LNCaP clone FGC (cell line): Measurements from ENCODE around the gene SBDS.

Source experiments
- DNase-seq: peaks from one replicate; pipeline ENCODE4 v3.0.0-alpha.2; 2011; ENCODE audit warnings: low read depth
- H3K4me3 ChIP-seq: 2 replicates; pipeline ENCODE4 v1.5.1; 2011; ENCODE audit warnings: mild to moderate bottlenecking, low read depth, low read length, control low read depth
- TF ChIP-seq, protein P1 (sequence below): IDR thresholded peaks from 2 replicates; pipeline ENCODE4 v1.5.1; 2012; ENCODE audit warnings: mild to moderate bottlenecking; ENCODE audit not compliant: control insufficient read depth, insufficient read depth; ENCODE audit errors: extremely low read depth

SBDS gene

DNA sequence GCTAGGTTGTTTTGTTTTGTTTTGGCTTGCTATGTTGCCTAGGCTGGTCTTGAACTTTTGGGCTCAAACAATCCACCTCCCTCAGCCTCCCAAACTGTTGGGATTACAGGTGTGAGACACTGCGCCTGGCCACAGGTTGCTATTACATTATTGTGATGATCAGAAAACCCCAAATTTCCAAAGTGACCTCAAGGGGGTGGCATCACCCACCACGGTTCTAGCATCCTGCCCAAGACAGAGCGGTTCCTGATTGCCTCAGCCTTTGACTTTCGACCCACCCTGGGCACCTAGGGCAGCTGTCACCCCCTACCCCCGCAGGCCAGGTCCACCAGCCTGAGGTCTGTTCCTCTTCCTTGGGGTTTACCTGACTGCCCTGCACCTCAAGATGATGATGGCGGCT is 28.4 kb downstream of the SBDS start:
- TF ChIP-seq, protein P1, sequence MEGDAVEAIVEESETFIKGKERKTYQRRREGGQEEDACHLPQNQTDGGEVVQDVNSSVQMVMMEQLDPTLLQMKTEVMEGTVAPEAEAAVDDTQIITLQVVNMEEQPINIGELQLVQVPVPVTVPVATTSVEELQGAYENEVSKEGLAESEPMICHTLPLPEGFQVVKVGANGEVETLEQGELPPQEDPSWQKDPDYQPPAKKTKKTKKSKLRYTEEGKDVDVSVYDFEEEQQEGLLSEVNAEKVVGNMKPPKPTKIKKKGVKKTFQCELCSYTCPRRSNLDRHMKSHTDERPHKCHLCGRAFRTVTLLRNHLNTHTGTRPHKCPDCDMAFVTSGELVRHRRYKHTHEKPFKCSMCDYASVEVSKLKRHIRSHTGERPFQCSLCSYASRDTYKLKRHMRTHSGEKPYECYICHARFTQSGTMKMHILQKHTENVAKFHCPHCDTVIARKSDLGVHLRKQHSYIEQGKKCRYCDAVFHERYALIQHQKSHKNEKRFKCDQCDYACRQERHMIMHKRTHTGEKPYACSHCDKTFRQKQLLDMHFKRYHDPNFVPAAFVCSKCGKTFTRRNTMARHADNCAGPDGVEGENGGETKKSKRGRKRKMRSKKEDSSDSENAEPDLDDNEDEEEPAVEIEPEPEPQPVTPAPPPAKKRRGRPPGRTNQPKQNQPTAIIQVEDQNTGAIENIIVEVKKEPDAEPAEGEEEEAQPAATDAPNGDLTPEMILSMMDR = no peak
- DNase-seq = no peak
- H3K4me3 ChIP-seq = no peak overlapping the region

DNA sequence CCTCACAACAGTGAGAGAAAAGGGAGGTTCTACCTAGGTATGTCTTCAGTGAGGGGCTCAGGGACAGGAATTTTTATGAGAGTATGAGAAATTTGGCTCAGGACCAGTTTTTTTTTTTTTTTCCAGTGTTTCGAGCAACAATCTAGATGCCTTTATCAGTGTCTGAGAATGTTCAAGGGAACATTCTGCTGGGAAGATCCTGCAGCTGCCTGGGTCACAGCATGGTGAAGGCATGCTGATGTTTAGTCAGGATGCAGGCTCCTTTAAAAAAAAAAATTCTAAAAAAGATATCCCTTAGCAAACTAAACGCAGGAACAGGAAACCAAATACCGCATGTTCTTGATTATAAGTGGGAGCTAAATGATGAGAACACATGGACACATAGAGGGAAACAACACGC is 31.0 kb downstream of the SBDS start:
- no peak overlapping the region for H3K4me3 ChIP-seq
- TF ChIP-seq, protein P1 = no peak
- DNase-seq = no peak

DNA sequence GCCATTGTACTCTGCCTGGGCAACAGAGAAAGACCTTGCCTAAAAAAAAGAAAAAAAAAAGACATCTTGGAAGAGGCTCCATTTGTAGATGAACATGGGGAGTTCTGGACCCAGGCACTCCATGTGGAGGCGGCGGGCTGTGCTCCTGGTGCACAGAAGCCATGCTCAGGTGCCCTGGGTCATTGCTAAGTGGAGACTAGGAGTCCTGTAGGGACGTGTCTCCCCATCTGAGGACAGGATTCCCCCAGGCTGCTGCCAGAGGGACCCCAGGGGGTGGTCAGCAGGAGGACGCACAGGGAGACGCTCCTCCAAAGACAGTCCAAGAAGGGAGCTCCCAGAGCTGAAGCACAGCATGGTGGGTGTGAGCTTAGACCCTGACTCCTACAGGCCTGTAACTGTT is 34.3 kb downstream of the SBDS start:
- DNase-seq = no peak
- no peak overlapping the region for H3K4me3 ChIP-seq
- TF ChIP-seq, protein P1 = no peak

DNA sequence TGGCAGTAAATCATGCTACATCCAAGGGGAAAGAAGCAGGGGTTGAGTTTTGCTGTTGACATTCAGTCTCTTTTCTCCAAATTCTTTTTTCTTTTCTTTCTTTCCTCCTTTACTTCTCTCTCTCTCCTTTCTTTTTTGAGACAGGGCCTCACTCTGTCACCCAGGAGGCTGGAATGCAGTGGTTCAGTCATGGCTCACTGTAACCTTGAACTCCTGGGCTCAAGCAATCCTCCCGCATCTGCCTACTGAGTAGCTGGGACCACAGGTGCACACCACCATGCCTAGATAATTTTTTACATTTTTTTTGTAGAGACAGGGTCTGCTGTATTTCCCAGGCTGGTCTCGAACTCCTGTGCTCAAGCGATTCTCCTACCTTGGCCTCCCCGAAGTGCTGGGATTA is 35.2 kb downstream of the SBDS start:
- TF ChIP-seq, protein P1 = no peak
- no peak for DNase-seq
- no peak overlapping the region for H3K4me3 ChIP-seq

DNA sequence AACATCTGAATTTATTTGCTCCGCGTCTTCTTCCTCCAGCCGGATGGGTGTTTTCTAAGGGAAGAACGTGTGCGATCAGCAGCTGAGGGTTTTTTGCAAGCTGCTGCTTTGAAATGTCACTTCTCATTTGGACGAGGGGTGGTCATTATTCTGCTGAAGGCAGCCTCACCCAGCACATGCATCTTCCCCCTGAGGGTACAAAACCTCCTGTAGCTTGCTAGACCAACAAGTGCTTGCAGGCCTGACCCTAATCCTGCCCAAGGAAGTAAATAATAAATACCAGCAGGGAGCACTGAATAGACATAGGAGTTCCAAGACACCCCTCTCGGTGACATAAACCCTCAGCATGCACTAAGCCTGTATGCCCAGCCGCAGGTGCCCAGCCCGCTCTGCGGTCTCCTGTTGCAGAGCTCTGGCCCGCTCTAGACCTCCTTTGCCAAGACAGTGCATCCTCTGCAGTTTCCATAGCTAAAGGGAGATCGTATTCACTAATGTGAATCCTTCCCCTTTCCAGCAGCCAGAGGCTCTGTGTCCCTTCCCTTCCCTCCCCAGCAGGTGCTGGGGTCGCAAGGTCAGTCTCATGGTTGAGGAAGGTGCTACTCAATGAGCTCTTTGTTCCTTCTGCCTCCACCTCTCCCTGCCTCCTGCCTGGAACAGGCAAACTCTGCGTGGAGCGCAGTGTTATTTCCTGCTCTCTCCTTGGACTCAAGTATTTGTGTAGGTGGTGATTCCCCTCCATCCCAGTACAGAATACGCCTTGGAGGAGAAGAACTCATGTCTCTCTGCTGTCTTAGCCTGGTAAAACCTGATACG is 36.6 kb downstream of the SBDS start:
- TF ChIP-seq, protein P1 = no peak
- DNase-seq = no peak
- no peak overlapping the region for H3K4me3 ChIP-seq

GRCh38 chr7:66957595-66958290 is 37.6 kb downstream of the SBDS start:
- no peak for DNase-seq
- TF ChIP-seq, protein P1 = no peak
- H3K4me3 ChIP-seq = no peak overlapping the region

- H3K4me3 ChIP-seq = no peak overlapping the region
- TF ChIP-seq, protein P1 = no peak
- no peak for DNase-seq
These were observed 42.4 kb downstream of the SBDS start for GRCh38 chr7:66953044-66953427.
